ENCODE results near the gene ANKRD10.
"Not testable (repeated sequence)": the region's sequence is repeated elsewhere in the genome, so short reads cannot be mapped to it uniquely, and the experiment has no call there.

Gene ANKRD10

GRCh38 chr13:110957181-110957884 is 42.5 kb upstream of the ANKRD10 start:
- no peak for TF ChIP-seq CTCF (IDR thresholded peaks at IDR 0.05; ENCODE audit: borderline replicate concordance, insufficient read depth, low read depth, low read length)

GRCh38 chr13:110956216-110956615 is 41.3 kb upstream of the ANKRD10 start:
- not testable (repeated sequence) for H3K4me3 ChIP-seq (ENCODE audit: low read depth, low read length)

More at GRCh38 chr13:110957181-110957884, 42.5 kb upstream of the ANKRD10 start:
- no peak overlapping the region for H3K4me3 ChIP-seq (ENCODE audit: low read depth, low read length)

- not testable (repeated sequence) for H3K4me3 ChIP-seq (ENCODE audit: low read depth, low read length)
These were observed 40.7 kb upstream of the ANKRD10 start for GRCh38 chr13:110955608-110956007.

- not testable (repeated sequence) for H3K4me3 ChIP-seq (ENCODE audit: low read depth, low read length)
These were observed 40.2 kb upstream of the ANKRD10 start for GRCh38 chr13:110955072-110955503.

GRCh38 chr13:110954533-110954920 is 39.7 kb upstream of the ANKRD10 start:
- H3K4me3 ChIP-seq (ENCODE audit: low read depth, low read length) = not testable (repeated sequence)

GRCh38 chr13:110953833-110954532 is 39.1 kb upstream of the ANKRD10 start:
- H3K4me3 ChIP-seq (ENCODE audit: low read depth, low read length) = no peak overlapping the region
- TF ChIP-seq CTCF (IDR thresholded peaks at IDR 0.05; ENCODE audit: borderline replicate concordance, insufficient read depth, low read depth, low read length) = no peak

- no peak overlapping the region for H3K4me3 ChIP-seq (ENCODE audit: low read depth, low read length)
- TF ChIP-seq CTCF (IDR thresholded peaks at IDR 0.05; ENCODE audit: borderline replicate concordance, insufficient read depth, low read depth, low read length) = no peak
These were observed 38.5 kb upstream of the ANKRD10 start for GRCh38 chr13:110953416-110953815.

- not testable (repeated sequence) for H3K4me3 ChIP-seq (ENCODE audit: low read depth, low read length)
These were observed 37.3 kb upstream of the ANKRD10 start for GRCh38 chr13:110952135-110952534.

GRCh38 chr13:110950819-110951570 is 36.1 kb upstream of the ANKRD10 start:
- TF ChIP-seq CTCF (IDR thresholded peaks at IDR 0.05; ENCODE audit: borderline replicate concordance, insufficient read depth, low read depth, low read length) = no peak
- H3K4me3 ChIP-seq (ENCODE audit: low read depth, low read length) = no peak overlapping the region
